ENCODE measurements around the gene ABCD3.
A peak's percentile ranks its signal among the peaks of the same experiment; 100 is the strongest.

ABCD3 gene

GRCh38 chr1:94463765-94464330 is 45.7 kb downstream of the ABCD3 start:
- peak; percentile 44 for DNase-seq

- no peak for DNase-seq
Measured at GRCh38 chr1:94468708-94469107, 50.5 kb downstream of the ABCD3 start.

GRCh38 chr1:94471271-94471670 is 53.1 kb downstream of the ABCD3 start:
- no peak for DNase-seq

- DNase-seq, result no peak
Measured at GRCh38 chr1:94475232-94475631, 57.0 kb downstream of the ABCD3 start.

- DNase-seq, result no peak
Measured at GRCh38 chr1:94479682-94480081, 61.5 kb downstream of the ABCD3 start.

- DNase-seq, result peak; percentile 71
Measured at GRCh38 chr1:94481473-94481933, 63.3 kb downstream of the ABCD3 start.

- peak; percentile 9 for DNase-seq
Measured at GRCh38 chr1:94486990-94487389, 68.8 kb downstream of the ABCD3 start.

- DNase-seq, result no peak
Measured at GRCh38 chr1:94490556-94490955, 72.4 kb downstream of the ABCD3 start.

- no peak for DNase-seq
Measured at GRCh38 chr1:94496076-94496755, 78.0 kb downstream of the ABCD3 start.

GRCh38 chr1:94501426-94501825 is 83.2 kb downstream of the ABCD3 start:
- DNase-seq, result no peak

- no peak for DNase-seq
Measured at GRCh38 chr1:94501935-94502334, 83.7 kb downstream of the ABCD3 start.

- DNase-seq, result no peak
Measured at GRCh38 chr1:94503153-94503552, 85.0 kb downstream of the ABCD3 start.

- DNase-seq, result no peak
Measured at GRCh38 chr1:94504601-94505000, 86.4 kb downstream of the ABCD3 start.

GRCh38 chr1:94512816-94513215 is 94.6 kb downstream of the ABCD3 start:
- DNase-seq, result no peak

GRCh38 chr1:94514095-94514727 is 96.0 kb downstream of the ABCD3 start:
- DNase-seq, result peak; percentile 31

- DNase-seq, result no peak
Measured at GRCh38 chr1:94515296-94515947, 97.2 kb downstream of the ABCD3 start.

GRCh38 chr1:94519351-94519750 is 101.2 kb downstream of the ABCD3 start:
- no peak for DNase-seq

- DNase-seq, result peak; percentile 56
Measured at GRCh38 chr1:94522304-94522703, 104.1 kb downstream of the ABCD3 start.

GRCh38 chr1:94524531-94524930 is 106.3 kb downstream of the ABCD3 start:
- DNase-seq, result no peak

- no peak for DNase-seq
Measured at GRCh38 chr1:94526152-94526980, 108.2 kb downstream of the ABCD3 start.

GRCh38 chr1:94527447-94528031 is 109.3 kb downstream of the ABCD3 start:
- DNase-seq, result no peak

- DNase-seq, result no peak
Measured at GRCh38 chr1:94528299-94528698, 110.1 kb downstream of the ABCD3 start.
